Measurements from ENCODE around the gene KCNJ2.

The KCNJ2 gene

GRCh38 chr17:70206361-70207010, 37.2 kb downstream of the KCNJ2 start:
- no peaks in the 10 kb centered on the region for H3K9me3 ChIP-seq (ENCODE audit: low read length)
- H3K9ac ChIP-seq (ENCODE audit: low read length) = no peak overlapping the region
- H3K36me3 ChIP-seq (ENCODE audit: insufficient read depth, low read length) = no peaks in the 10 kb centered on the region
- H3K9me2 ChIP-seq (ENCODE audit: low read depth, low read length) = no peaks in the 10 kb centered on the region
- no peak overlapping the region for H2AFZ ChIP-seq (ENCODE audit: low read length)
- no peak overlapping the region for H3K4me3 ChIP-seq (ENCODE audit: low read depth, low read length, poor library complexity, severe bottlenecking)
- no peaks in the 10 kb centered on the region for H3F3A ChIP-seq (ENCODE audit: insufficient read depth, low read length)
- TF ChIP-seq, protein P1, sequence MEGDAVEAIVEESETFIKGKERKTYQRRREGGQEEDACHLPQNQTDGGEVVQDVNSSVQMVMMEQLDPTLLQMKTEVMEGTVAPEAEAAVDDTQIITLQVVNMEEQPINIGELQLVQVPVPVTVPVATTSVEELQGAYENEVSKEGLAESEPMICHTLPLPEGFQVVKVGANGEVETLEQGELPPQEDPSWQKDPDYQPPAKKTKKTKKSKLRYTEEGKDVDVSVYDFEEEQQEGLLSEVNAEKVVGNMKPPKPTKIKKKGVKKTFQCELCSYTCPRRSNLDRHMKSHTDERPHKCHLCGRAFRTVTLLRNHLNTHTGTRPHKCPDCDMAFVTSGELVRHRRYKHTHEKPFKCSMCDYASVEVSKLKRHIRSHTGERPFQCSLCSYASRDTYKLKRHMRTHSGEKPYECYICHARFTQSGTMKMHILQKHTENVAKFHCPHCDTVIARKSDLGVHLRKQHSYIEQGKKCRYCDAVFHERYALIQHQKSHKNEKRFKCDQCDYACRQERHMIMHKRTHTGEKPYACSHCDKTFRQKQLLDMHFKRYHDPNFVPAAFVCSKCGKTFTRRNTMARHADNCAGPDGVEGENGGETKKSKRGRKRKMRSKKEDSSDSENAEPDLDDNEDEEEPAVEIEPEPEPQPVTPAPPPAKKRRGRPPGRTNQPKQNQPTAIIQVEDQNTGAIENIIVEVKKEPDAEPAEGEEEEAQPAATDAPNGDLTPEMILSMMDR (IDR thresholded peaks at IDR 0.05; ENCODE audit: low read length) = no peak
- TF ChIP-seq EZH2 (IDR thresholded peaks at IDR 0.05; ENCODE audit: borderline replicate concordance, low read length) = no peak
- no peaks in the 10 kb centered on the region for H3K79me2 ChIP-seq (ENCODE audit: insufficient read depth, low read length)
- H3K4me1 ChIP-seq (ENCODE audit: insufficient read depth, low read length, severe bottlenecking) = no peaks in the 10 kb centered on the region
- no peaks in the 10 kb centered on the region for H3K27me3 ChIP-seq (ENCODE audit: insufficient read depth, low read length)
- no peaks in the 10 kb centered on the region for H4K20me1 ChIP-seq (ENCODE audit: insufficient read depth, low read length)
- no peak overlapping the region for H3K4me2 ChIP-seq (ENCODE audit: low read length)
- H3K27ac ChIP-seq (ENCODE audit: low read depth, low read length, poor library complexity, severe bottlenecking) = no peak overlapping the region

GRCh38 chr17:70207184-70207583, 37.9 kb downstream of the KCNJ2 start:
- no peak overlapping the region for H3K4me3 ChIP-seq (ENCODE audit: low read depth, low read length, poor library complexity, severe bottlenecking)
- no peak overlapping the region for H3K4me2 ChIP-seq (ENCODE audit: low read length)
- no peaks in the 10 kb centered on the region for H3K79me2 ChIP-seq (ENCODE audit: insufficient read depth, low read length)
- H3K9ac ChIP-seq (ENCODE audit: low read length) = no peak overlapping the region
- no peaks in the 10 kb centered on the region for H3K9me2 ChIP-seq (ENCODE audit: low read depth, low read length)
- H3K4me1 ChIP-seq (ENCODE audit: insufficient read depth, low read length, severe bottlenecking) = no peaks in the 10 kb centered on the region
- H3F3A ChIP-seq (ENCODE audit: insufficient read depth, low read length) = no peaks in the 10 kb centered on the region
- H2AFZ ChIP-seq (ENCODE audit: low read length) = no peak overlapping the region
- H4K20me1 ChIP-seq (ENCODE audit: insufficient read depth, low read length) = no peaks in the 10 kb centered on the region
- H3K36me3 ChIP-seq (ENCODE audit: insufficient read depth, low read length) = no peaks in the 10 kb centered on the region
- H3K9me3 ChIP-seq (ENCODE audit: low read length) = no peaks in the 10 kb centered on the region
- no peak for TF ChIP-seq EZH2 (IDR thresholded peaks at IDR 0.05; ENCODE audit: borderline replicate concordance, low read length)
- TF ChIP-seq, protein P1 (IDR thresholded peaks at IDR 0.05; ENCODE audit: low read length) = no peak
- H3K27ac ChIP-seq (ENCODE audit: low read depth, low read length, poor library complexity, severe bottlenecking) = no peak overlapping the region
- no peaks in the 10 kb centered on the region for H3K27me3 ChIP-seq (ENCODE audit: insufficient read depth, low read length)

- Histone ChIP-seq H3K9me2 (ENCODE audit: low read depth, low read length) (no peaks in the 10 kb centered on the region), H3K4me2 (ENCODE audit: low read length) (no peak overlapping the region), H3K4me3 (ENCODE audit: low read depth, low read length, poor library complexity, severe bottlenecking) (no peak overlapping the region), H3K9ac (ENCODE audit: low read length) (no peak overlapping the region), H4K20me1 (ENCODE audit: insufficient read depth, low read length) (no peaks in the 10 kb centered on the region), H3K27me3 (ENCODE audit: insufficient read depth, low read length) (no peaks in the 10 kb centered on the region), H3K79me2 (ENCODE audit: insufficient read depth, low read length) (no peaks in the 10 kb centered on the region), H3K9me3 (ENCODE audit: low read length) (no peaks in the 10 kb centered on the region), H3K36me3 (ENCODE audit: insufficient read depth, low read length) (no peaks in the 10 kb centered on the region), H2AFZ (ENCODE audit: low read length) (no peak overlapping the region), H3K4me1 (ENCODE audit: insufficient read depth, low read length, severe bottlenecking) (no peaks in the 10 kb centered on the region), H3K27ac (ENCODE audit: low read depth, low read length, poor library complexity, severe bottlenecking) (no peak overlapping the region), H3F3A (ENCODE audit: insufficient read depth, low read length) (no peaks in the 10 kb centered on the region)
- no peak for TF ChIP-seq EZH2 (IDR thresholded peaks at IDR 0.05; ENCODE audit: borderline replicate concordance, low read length)
- TF ChIP-seq, protein P1 (IDR thresholded peaks at IDR 0.05; ENCODE audit: low read length) = no peak
These were observed 38.9 kb downstream of the KCNJ2 start for GRCh38 chr17:70208080-70208794.
